Suppressor macrophage treated with lipopolysaccharide for 1 hour (primary cell): Measurements from ENCODE around the gene CRTAP.
"Not testable (repeated sequence)": the region's sequence is repeated elsewhere in the genome, so short reads cannot be mapped to it uniquely, and the experiment has no call there.

ENCODE experiments used
- DNase-seq, 3 donors: peaks; one replicate each; pipeline ENCODE4 v3.0.0-alpha.2; 2020 to 2022

CRTAP gene

GRCh38 chr3:33181641-33182040 lies 67.8 kb downstream of the CRTAP start:
- not testable (repeated sequence) for DNase-seq

GRCh38 chr3:33184863-33185262 lies 71.0 kb downstream of the CRTAP start:
- no peak for DNase-seq

- peak in 2 of 3 donors; percentile 25 to 28 for DNase-seq
Observed at GRCh38 chr3:33186524-33187367, 72.9 kb downstream of the CRTAP start.

- DNase-seq = no peak
Observed at GRCh38 chr3:33187368-33187634, 73.5 kb downstream of the CRTAP start.

- DNase-seq = no peak
Observed at GRCh38 chr3:33194303-33194702, 80.5 kb downstream of the CRTAP start.

GRCh38 chr3:33196538-33196937 lies 82.7 kb downstream of the CRTAP start:
- no peak for DNase-seq
